ENCODE results near the gene TRDN.
"Not testable (repeated sequence)": the region's sequence is repeated elsewhere in the genome, so short reads cannot be mapped to it uniquely, and the experiment has no call there.

GRCh38 chr6:123314459-123314858 lies 322.3 kb downstream of the TRDN start:
- TF ChIP-seq CTCF (IDR thresholded peaks at IDR 0.05; ENCODE audit: borderline replicate concordance, extremely low read depth, low read length, poor library complexity, severe bottlenecking); EZH2 (IDR thresholded peaks at IDR 0.05; ENCODE audit: borderline replicate concordance, low read depth, low read length, severe bottlenecking): not testable (repeated sequence)
